ENCODE measurements around the gene SCLT1.

DNA sequence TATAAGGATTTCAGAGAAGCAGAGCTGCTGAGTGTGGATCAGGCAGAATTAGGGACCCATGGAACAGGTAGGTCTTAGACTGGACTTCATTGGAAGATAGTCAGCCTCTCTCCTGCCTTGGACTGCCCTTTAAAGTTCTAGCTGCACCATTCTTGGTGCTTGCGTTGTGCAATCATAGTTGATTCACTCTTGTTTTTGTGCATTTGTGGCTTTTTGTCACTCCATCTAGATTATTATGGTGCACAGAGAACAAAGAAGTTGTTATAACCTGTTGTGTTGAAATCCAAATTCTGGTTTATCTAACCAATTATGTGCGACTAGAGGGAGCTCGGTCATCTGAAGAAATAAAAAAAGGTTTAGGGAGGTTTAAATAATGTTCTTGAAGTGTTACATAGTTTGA lies 224.6 kb downstream of the SCLT1 start:
- TF ChIP-seq CTCF (IDR thresholded peaks at IDR 0.05), result no peak
- no peak for TF ChIP-seq POLR2A (IDR thresholded peaks at IDR 0.05)

Data from sigmoid colon (tissue), 3 donors.